ENCODE data around the gene SERAC1. TPM values are rescaled to one million over a fixed set of nuclear protein-coding genes. Genes with fewer than 3 reads are reported as not detected.

The SERAC1 gene
- total RNA-seq, 1 donor from 2014 or later, result 17.1 TPM

DNA sequence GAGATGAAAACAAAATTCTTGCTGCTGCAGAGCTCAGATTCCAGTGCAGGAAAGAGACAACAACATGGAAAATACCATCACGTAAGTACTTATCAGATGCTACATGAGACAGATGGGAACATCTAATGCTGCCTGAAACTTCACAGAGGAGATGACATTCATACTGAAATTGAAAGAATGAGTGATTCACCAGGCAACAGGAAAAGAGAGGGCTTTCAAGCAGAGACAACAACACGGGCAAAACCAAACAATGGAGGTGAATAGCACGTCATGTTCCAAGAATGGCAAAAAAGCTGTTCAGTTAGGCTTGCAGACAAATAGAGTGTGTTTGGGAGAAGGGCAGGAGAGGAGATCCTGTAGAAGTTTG is 39.3 kb upstream of the SERAC1 start:
- Mint-ChIP-seq H3K27ac (ENCODE audit: unreplicated experiment) (peak overlapping the region; percentile 67), H3K4me3 (ENCODE audit: unreplicated experiment) (no peak overlapping the region), H3K4me1 (ENCODE audit: low read depth) (peaks cover 22% of the 10 kb centered on the region), H3K9me3 (ENCODE audit: low read depth) (no peaks in the 10 kb centered on the region), H3K27me3 (ENCODE audit: low read depth) (no peaks in the 10 kb centered on the region), H3K36me3 (ENCODE audit: low read depth) (no peaks in the 10 kb centered on the region)
- TF ChIP-seq, protein P1, sequence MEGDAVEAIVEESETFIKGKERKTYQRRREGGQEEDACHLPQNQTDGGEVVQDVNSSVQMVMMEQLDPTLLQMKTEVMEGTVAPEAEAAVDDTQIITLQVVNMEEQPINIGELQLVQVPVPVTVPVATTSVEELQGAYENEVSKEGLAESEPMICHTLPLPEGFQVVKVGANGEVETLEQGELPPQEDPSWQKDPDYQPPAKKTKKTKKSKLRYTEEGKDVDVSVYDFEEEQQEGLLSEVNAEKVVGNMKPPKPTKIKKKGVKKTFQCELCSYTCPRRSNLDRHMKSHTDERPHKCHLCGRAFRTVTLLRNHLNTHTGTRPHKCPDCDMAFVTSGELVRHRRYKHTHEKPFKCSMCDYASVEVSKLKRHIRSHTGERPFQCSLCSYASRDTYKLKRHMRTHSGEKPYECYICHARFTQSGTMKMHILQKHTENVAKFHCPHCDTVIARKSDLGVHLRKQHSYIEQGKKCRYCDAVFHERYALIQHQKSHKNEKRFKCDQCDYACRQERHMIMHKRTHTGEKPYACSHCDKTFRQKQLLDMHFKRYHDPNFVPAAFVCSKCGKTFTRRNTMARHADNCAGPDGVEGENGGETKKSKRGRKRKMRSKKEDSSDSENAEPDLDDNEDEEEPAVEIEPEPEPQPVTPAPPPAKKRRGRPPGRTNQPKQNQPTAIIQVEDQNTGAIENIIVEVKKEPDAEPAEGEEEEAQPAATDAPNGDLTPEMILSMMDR (IDR thresholded peaks at IDR 0.05), result no peak
- no peak for DNase-seq (ENCODE audit: low spot score)

DNA sequence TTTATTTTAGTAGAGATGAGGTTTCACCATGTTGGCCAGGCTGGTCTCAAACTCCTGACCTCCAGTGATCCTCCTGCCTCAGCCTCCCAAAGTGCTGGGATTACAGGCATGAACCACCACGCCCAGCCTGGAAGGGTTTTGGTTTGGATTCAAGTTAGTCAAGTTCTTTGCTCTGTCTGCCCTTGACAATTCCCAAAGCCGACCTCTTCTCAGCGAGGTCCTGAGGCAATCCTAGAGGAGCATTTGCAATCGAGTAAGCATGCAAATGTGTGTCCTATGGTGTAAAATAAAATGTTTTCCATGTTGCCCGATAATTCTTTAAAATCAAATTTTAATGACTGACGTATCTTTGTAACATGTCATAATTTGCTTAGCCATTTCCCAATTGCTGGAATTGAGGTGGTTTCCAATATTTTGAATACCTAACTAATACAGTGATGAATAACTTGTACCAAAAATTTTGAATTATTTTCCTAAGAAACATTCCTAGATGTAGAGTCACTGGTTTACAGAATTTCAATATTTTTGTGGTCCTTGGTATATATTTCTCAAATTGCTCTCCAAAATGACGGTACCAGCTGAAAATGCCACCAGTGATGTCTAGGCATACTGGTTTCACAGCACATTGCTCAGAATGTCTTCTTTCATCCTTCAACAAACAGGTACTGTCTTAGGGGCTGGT is 38.8 kb upstream of the SERAC1 start:
- no peaks in the 10 kb centered on the region for H3K9me3 Mint-ChIP-seq (ENCODE audit: low read depth)
- peak overlapping the region; percentile 67 for H3K27ac Mint-ChIP-seq (ENCODE audit: unreplicated experiment)
- TF ChIP-seq, protein P1 (IDR thresholded peaks at IDR 0.05), result no peak
- no peaks in the 10 kb centered on the region for H3K36me3 Mint-ChIP-seq (ENCODE audit: low read depth)
- no peak for DNase-seq (ENCODE audit: low spot score)
- H3K27me3 Mint-ChIP-seq (ENCODE audit: low read depth), result no peaks in the 10 kb centered on the region
- H3K4me3 Mint-ChIP-seq (ENCODE audit: unreplicated experiment), result no peak overlapping the region
- H3K4me1 Mint-ChIP-seq (ENCODE audit: low read depth), result peaks cover 22% of the 10 kb centered on the region

DNA sequence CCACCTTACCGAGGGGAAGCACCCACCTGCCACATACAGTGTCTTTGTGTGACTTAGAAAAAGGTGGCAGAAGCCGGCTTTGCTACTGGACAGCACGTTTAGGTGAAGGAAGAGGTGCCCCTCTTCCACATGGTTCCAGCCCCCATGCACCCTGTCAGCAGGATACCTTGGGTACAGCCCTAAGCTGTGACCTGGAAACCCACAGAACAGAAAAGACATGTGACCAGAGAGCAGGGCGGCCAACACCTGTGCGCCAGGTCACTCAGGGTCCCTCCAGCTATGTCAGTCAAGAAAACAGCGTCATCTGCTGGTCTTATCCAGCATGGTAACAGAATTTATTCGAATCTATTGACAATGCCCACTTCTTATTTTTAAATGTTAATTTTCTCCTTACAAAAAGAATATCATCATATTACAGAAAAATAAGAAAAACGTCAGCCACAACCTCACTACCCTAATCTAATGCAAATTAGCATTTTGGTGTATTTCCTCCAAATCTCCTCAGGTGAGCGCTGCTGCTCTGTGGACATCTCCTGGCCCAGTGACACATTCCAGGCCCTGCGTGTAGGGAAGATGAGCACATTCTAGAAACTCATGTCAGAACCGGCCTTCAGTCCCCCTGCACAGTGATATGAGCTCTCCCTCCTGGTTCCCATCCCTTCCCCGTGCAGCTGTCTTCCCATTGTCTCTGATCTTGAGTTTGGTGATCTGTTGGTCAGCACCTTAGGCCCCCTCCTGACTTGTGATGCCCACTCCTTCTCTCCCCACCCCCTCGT is 37.3 kb upstream of the SERAC1 start:
- Mint-ChIP-seq H3K4me3 (ENCODE audit: unreplicated experiment) (no peak overlapping the region), H3K27ac (ENCODE audit: unreplicated experiment) (no peak overlapping the region), H3K36me3 (ENCODE audit: low read depth) (no peaks in the 10 kb centered on the region), H3K27me3 (ENCODE audit: low read depth) (no peaks in the 10 kb centered on the region), H3K4me1 (ENCODE audit: low read depth) (peaks cover 13% of the 10 kb centered on the region), H3K9me3 (ENCODE audit: low read depth) (no peaks in the 10 kb centered on the region)
- DNase-seq (ENCODE audit: low spot score), result no peak
- TF ChIP-seq, protein P1 (IDR thresholded peaks at IDR 0.05), result peak; percentile 73

DNA sequence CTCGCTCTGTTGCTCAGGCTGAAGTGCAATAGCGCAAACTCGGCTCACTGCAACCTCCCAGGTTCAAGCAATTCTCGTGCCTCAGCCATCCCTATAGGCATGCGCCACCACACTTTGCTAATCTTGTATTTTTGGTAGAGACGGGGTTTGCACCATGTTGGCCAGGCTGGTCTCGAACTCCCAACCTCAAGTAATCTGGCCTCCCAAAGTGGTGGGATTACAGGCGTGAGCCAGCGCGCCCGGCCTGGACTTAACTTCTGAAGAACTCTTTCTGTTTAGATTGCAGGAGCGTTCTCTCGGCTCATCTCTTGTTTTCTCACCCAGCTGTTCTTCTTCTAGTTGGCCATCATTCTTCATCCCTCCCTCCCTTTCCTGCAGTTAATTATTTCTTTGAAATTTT is 30.4 kb upstream of the SERAC1 start:
- H3K27ac Mint-ChIP-seq (ENCODE audit: unreplicated experiment), result no peak overlapping the region
- DNase-seq (ENCODE audit: low spot score), result no peak
- TF ChIP-seq, protein P1 (IDR thresholded peaks at IDR 0.05), result no peak
- H3K36me3 Mint-ChIP-seq (ENCODE audit: low read depth), result peaks cover 5% of the 10 kb centered on the region
- no peak overlapping the region for H3K4me3 Mint-ChIP-seq (ENCODE audit: unreplicated experiment)
- no peaks in the 10 kb centered on the region for H3K9me3 Mint-ChIP-seq (ENCODE audit: low read depth)
- peaks cover 10% of the 10 kb centered on the region for H3K4me1 Mint-ChIP-seq (ENCODE audit: low read depth)
- H3K27me3 Mint-ChIP-seq (ENCODE audit: low read depth), result no peaks in the 10 kb centered on the region

DNA sequence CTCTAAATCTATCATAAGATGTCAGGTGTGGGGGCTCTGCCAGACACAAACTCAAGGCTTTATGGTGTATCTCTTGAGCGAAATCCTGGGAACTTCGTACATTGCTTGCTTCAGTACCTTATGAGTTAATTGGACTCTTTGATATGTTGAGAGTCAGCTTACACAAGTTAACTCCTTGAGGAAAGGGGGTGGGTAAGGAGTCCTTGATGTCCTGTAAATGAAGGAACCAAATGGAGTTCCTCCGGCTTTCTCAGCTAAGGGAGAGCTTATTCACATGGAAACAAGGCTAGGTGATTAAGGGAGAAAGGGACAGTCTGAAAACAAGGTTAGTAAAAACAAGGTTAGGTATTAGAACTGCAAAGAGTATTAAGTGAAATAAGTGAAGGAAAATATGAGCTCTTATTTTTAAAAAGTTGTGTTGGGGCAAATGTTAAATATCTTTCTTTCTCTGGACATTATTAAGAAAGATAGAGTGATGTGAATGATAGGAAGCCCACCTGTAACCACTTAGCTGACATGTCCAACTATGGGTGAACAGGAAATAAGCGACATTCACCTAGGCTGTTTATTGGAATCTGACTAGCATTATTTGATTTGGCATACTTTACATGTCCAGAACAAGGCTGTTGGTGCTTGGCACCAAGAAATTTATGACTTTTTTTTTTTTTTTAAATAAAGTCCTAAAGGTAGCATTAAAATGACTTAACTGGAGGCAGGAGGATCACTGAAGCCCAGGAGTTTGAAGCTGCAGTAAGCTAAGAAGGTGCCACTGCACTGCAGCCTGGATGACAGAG is 26.6 kb upstream of the SERAC1 start:
- peaks cover 16% of the 10 kb centered on the region for H3K36me3 Mint-ChIP-seq (ENCODE audit: low read depth)
- TF ChIP-seq, protein P1 (IDR thresholded peaks at IDR 0.05), result no peak
- H3K4me1 Mint-ChIP-seq (ENCODE audit: low read depth), result peaks cover 11% of the 10 kb centered on the region
- H3K4me3 Mint-ChIP-seq (ENCODE audit: unreplicated experiment), result no peak overlapping the region
- H3K27me3 Mint-ChIP-seq (ENCODE audit: low read depth), result no peaks in the 10 kb centered on the region
- no peaks in the 10 kb centered on the region for H3K9me3 Mint-ChIP-seq (ENCODE audit: low read depth)
- H3K27ac Mint-ChIP-seq (ENCODE audit: unreplicated experiment), result no peak overlapping the region
- DNase-seq (ENCODE audit: low spot score), result no peak

All from chondrocyte (in vitro differentiated cells).